Measurements from ENCODE around the gene SIVA1. TPM values are rescaled to one million over a fixed set of nuclear protein-coding genes. Genes with fewer than 3 reads are reported as not detected.

Gene SIVA1
- total RNA-seq, 3 donors from 2014 or later (not counting 1 experiment from before 2014, with no cell fraction given): 59.7 to 74.8 (median 59.8) TPM

DNA sequence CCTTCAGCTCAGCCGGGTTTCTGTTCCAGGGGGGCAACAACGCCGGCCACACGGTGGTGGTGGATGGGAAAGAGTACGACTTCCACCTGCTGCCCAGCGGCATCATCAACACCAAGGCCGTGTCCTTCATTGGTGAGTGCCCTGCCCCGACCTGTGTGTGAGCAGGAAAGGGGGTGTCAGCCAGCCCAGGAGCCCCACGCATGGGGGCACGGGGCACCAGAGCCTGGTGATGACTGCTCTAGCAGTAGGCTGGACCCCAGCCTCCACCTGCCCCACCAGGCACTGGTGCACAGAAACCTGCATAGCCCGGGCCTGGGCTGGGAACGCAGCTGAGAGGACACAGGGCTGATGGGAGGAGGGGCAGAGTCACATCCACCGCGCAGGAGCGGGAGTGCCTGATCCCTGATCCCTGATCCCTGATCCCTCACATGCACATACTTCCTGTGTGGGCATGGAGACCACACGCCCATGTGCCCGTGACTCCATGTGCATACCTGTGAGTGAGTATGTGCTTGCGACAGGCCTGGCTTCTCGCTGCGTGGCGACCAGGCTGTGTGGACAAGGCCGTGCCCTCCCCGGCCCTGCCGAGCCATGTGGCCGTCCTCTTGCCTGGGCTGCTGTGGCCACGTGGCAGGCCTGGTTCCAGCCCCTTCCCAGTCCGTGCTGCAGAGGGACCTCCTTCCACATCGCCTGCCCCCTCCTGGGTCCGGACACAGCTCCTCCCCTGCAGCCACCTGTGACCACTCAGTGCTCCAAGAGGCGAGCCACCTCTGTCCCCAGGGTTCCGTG is 17.8 kb upstream of the SIVA1 start:
- Histone ChIP-seq H3K9me3 (ENCODE audit: control insufficient read depth, insufficient read depth, low read length) (no peaks in the 10 kb centered on the region), H3K27me3 (ENCODE audit: control insufficient read depth, insufficient read depth, low read length) (no peaks in the 10 kb centered on the region), H3K4me3 (ENCODE audit: low read length) (no peak overlapping the region), H3K27ac (ENCODE audit: low read length) (no peak overlapping the region), H3K4me1 (ENCODE audit: control insufficient read depth, insufficient read depth, low read length) (no peaks in the 10 kb centered on the region), H3K36me3 (ENCODE audit: control insufficient read depth, insufficient read depth, low read length) (no peaks in the 10 kb centered on the region)
- no peak overlapping the region for H3K27ac Mint-ChIP-seq
- peaks cover 0 to 4% of the 10 kb centered on the region in 2 donors for H3K4me1 Mint-ChIP-seq
- H3K9me3 Mint-ChIP-seq: no peaks in the 10 kb centered on the region
- no peak overlapping the region for H3K4me3 Mint-ChIP-seq
- ATAC-seq: no peak
- no peaks in the 10 kb centered on the region for H3K27me3 Mint-ChIP-seq (ENCODE audit: low read depth in 2 of 2)
- DNase-seq: no peak
- intact Hi-C loops (cut with micrococcal nuclease): no loop called here
- no peaks in the 10 kb centered on the region for H3K36me3 Mint-ChIP-seq
- TF ChIP-seq, protein P1, sequence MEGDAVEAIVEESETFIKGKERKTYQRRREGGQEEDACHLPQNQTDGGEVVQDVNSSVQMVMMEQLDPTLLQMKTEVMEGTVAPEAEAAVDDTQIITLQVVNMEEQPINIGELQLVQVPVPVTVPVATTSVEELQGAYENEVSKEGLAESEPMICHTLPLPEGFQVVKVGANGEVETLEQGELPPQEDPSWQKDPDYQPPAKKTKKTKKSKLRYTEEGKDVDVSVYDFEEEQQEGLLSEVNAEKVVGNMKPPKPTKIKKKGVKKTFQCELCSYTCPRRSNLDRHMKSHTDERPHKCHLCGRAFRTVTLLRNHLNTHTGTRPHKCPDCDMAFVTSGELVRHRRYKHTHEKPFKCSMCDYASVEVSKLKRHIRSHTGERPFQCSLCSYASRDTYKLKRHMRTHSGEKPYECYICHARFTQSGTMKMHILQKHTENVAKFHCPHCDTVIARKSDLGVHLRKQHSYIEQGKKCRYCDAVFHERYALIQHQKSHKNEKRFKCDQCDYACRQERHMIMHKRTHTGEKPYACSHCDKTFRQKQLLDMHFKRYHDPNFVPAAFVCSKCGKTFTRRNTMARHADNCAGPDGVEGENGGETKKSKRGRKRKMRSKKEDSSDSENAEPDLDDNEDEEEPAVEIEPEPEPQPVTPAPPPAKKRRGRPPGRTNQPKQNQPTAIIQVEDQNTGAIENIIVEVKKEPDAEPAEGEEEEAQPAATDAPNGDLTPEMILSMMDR (IDR thresholded peaks at IDR 0.05): no peak
- WGBS (ENCODE audit: insufficient coverage): 91% methylated on average over 31 of the region's 31 CpGs

DNA sequence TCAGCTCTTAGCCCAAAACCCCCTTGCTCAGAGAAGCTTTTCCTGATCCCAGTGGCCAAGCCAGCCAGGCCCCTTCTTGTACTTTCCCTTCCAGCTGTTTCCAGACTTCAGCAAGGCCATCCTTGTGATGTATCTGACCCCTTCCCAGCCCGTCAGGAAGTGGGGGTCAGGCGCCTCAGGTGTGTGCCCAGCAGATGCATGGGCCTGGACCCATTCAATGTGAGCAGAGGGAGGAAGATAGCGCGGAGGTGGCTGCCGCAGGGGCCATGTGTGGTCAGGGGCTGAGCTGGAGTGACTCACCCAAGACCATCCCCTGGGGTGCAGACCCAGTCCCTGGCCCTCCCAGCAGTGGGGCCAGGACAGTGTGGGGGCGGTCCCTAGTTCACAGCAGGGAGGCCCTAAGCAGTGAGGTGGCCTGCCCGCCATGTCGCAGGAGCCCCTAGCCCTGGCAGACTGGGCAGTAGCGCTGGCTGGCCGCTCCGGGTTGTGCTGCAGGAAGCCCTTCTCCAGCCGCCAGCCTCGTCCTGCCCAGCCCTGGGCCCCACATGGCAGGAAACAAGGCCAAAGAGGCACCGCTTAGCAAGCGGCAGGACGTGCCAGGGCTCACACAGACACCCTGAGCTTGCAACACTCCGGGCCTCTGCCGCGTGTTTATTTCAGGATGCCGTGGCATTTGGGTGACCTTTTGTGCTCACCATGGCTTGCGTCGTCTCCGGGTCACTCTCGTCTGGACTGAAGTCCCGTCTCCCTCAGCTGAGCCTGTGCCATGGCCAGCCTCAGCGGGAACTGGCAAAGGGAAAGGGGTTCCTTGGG is 16.9 kb upstream of the SIVA1 start:
- TF ChIP-seq, protein P1 (IDR thresholded peaks at IDR 0.05): no peak
- Histone ChIP-seq H3K4me1 (ENCODE audit: control insufficient read depth, insufficient read depth, low read length) (no peaks in the 10 kb centered on the region), H3K4me3 (ENCODE audit: low read length) (no peak overlapping the region), H3K9me3 (ENCODE audit: control insufficient read depth, insufficient read depth, low read length) (no peaks in the 10 kb centered on the region), H3K27me3 (ENCODE audit: control insufficient read depth, insufficient read depth, low read length) (no peaks in the 10 kb centered on the region), H3K27ac (ENCODE audit: low read length) (no peak overlapping the region), H3K36me3 (ENCODE audit: control insufficient read depth, insufficient read depth, low read length) (no peaks in the 10 kb centered on the region)
- Mint-ChIP-seq H3K36me3 (no peaks in the 10 kb centered on the region), H3K27ac (no peak overlapping the region), H3K4me1 (peaks cover 0 to 4% of the 10 kb centered on the region in 2 donors), H3K27me3 (ENCODE audit: low read depth in 2 of 2) (no peaks in the 10 kb centered on the region), H3K9me3 (no peaks in the 10 kb centered on the region), H3K4me3 (no peak overlapping the region)
- DNase-seq: no peak
- no peak for ATAC-seq
- intact Hi-C loops (cut with micrococcal nuclease): no loop called here
- WGBS (ENCODE audit: insufficient coverage): 53% methylated on average over 26 of the region's 26 CpGs

DNA sequence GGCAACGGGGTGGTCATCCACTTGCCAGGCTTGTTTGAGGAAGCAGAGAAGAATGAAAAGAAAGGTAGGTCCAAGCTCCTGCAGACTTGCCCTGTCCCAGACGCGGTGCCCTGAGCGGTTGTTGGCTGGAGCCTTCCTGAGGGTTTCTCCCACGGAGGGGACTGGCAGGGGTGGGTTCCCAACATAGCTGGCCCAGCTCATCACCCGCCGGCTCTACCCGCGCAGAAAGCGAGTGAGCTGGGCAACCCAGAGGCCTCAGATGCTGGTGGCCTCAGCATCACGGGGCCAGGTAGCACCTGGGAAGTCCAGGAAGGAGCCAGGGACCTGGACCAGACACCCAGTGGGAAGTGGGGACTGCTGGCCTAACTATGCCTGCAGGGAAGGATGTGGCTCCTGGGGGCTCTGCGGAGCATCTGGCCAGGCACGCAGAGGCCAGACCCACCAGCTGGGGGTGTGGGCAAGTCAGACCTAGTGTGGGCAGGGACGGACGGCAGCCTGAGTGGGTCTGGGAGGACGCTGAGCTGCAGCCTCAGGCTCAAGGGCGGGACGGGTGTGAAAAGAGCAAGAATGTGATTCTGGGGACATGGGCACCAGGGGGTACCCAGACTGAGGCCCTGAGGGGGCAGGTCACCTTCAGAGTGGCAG is 14.4 kb upstream of the SIVA1 start:
- intact Hi-C loops (cut with micrococcal nuclease): no loop called here
- H3K9me3 Mint-ChIP-seq: no peaks in the 10 kb centered on the region
- no peak overlapping the region for H3K27ac Mint-ChIP-seq

More for the DNA sequence above, 14.4 kb upstream of the SIVA1 start:
- H3K27me3 Mint-ChIP-seq (ENCODE audit: low read depth in 2 of 2): no peaks in the 10 kb centered on the region
- Histone ChIP-seq H3K27ac (ENCODE audit: low read length) (no peak overlapping the region), H3K4me1 (ENCODE audit: control insufficient read depth, insufficient read depth, low read length) (no peaks in the 10 kb centered on the region), H3K4me3 (ENCODE audit: low read length) (no peak overlapping the region), H3K36me3 (ENCODE audit: control insufficient read depth, insufficient read depth, low read length) (no peaks in the 10 kb centered on the region), H3K9me3 (ENCODE audit: control insufficient read depth, insufficient read depth, low read length) (no peaks in the 10 kb centered on the region), H3K27me3 (ENCODE audit: control insufficient read depth, insufficient read depth, low read length) (no peaks in the 10 kb centered on the region)
- H3K36me3 Mint-ChIP-seq: no peaks in the 10 kb centered on the region
- TF ChIP-seq, protein P1 (IDR thresholded peaks at IDR 0.05): no peak
- WGBS (ENCODE audit: insufficient coverage): 90% methylated on average over 18 of the region's 18 CpGs
- ATAC-seq (no peak), DNase-seq (no peak)
- no peak overlapping the region for H3K4me3 Mint-ChIP-seq
- peaks cover 0 to 4% of the 10 kb centered on the region in 2 donors for H3K4me1 Mint-ChIP-seq
